Endodermal cell (in vitro differentiated cells): ENCODE results near the gene VPS13D. TPM values are rescaled to one million over a fixed set of nuclear protein-coding genes. Genes with fewer than 3 reads are reported as not detected.

Source experiments
- DNase-seq: peaks from one replicate; pipeline ENCODE4 v3.0.0-alpha.2; 2017
- H3K27ac ChIP-seq: 2 replicates; pipeline ENCODE4 v1.5.1; 2013; ENCODE audit warnings: mild to moderate bottlenecking, low read depth, low read length, moderate library complexity
- H3K27me3 ChIP-seq: 2 replicates; pipeline ENCODE4 v1.6.1; 2013; ENCODE audit warnings: mild to moderate bottlenecking, low read length, moderate library complexity; ENCODE audit not compliant: insufficient read depth, control insufficient read depth, poor library complexity, severe bottlenecking
- H3K36me3 ChIP-seq: 2 replicates; pipeline ENCODE4 v1.7.0; 2013; ENCODE audit warnings: mild to moderate bottlenecking, low read length, moderate library complexity; ENCODE audit not compliant: control insufficient read depth, insufficient read depth
- H3K4me1 ChIP-seq: one replicate; pipeline ENCODE4 v1.7.0; 2013; ENCODE audit warnings: low read length; ENCODE audit not compliant: control insufficient read depth, insufficient read depth
- H3K4me3 ChIP-seq: 2 replicates; pipeline ENCODE4 v1.5.1; 2013; ENCODE audit warnings: mild to moderate bottlenecking, low read length, moderate library complexity
- H3K9ac ChIP-seq: 2 replicates; pipeline ENCODE4 v1.6.1; 2013; ENCODE audit warnings: mild to moderate bottlenecking, low read length, moderate library complexity; ENCODE audit not compliant: poor library complexity, severe bottlenecking; ENCODE audit errors: extremely low read depth
- H3K9me3 ChIP-seq: 2 replicates; pipeline ENCODE4 v1.6.1; 2013; ENCODE audit warnings: mild to moderate bottlenecking, low read length, moderate library complexity; ENCODE audit not compliant: control insufficient read depth
- H3K27ac Mint-ChIP-seq: 2 replicates; pipeline ENCODE4 v1.8.0; 2020; ENCODE audit warnings: mixed read lengths
- H3K27me3 Mint-ChIP-seq: 2 replicates; pipeline ENCODE4 v1.8.0; 2021; ENCODE audit warnings: mild to moderate bottlenecking, mixed read lengths; ENCODE audit not compliant: insufficient read depth
- H3K36me3 Mint-ChIP-seq: 2 replicates; pipeline ENCODE4 v1.8.0; 2020; ENCODE audit warnings: low read depth, mixed read lengths
- H3K4me1 Mint-ChIP-seq: 2 replicates; pipeline ENCODE4 v1.8.0; 2020; ENCODE audit warnings: mixed read lengths
- H3K4me3 Mint-ChIP-seq: 2 replicates; pipeline ENCODE4 v1.8.0; 2020; ENCODE audit warnings: mild to moderate bottlenecking, moderate library complexity, mixed read lengths
- H3K9me3 Mint-ChIP-seq: 2 replicates; pipeline ENCODE4 v1.8.0; 2020; ENCODE audit warnings: mild to moderate bottlenecking, mixed read lengths
- WGBS, 2 experiments: methylation state at CpG; one replicate each; pipeline versions ENCODE4 v1.1.5 to v1.1.7; 2013; ENCODE audit warnings: missing lambda C conversion rate in 2 of 2, mixed read lengths in 1 of 2; ENCODE audit not compliant: insufficient coverage in 1 of 2, insufficient read length in 1 of 2; 5-methylcytosine and 5-hydroxymethylcytosine counted together
- total RNA-seq, 2 donors: library from RNA; stranded (reverse); fragmentation: NEBNext Ultra II Directional in 1 of 2; extraction: Animal tissue kit (Norgen Biotek cat#: 25700) in 1 of 2; gene quantifications; 2 replicates in 1 of 2; 3 replicates in 1 of 2; pipeline ENCODE4 v1.2.1, GENCODE V29; 2021
- TF ChIP-seq, protein P1 (sequence below): fragments of 200-600 bp; sonication (generic); conservative IDR thresholded peaks from 2 replicates; pipeline ENCODE4 v1.5.0; 2021; ENCODE audit warnings: antibody characterized with exemption, mild to moderate bottlenecking

The VPS13D gene
- total RNA-seq, 2 donors from 2014 or later: 32.5 to 36.7 TPM

DNA sequence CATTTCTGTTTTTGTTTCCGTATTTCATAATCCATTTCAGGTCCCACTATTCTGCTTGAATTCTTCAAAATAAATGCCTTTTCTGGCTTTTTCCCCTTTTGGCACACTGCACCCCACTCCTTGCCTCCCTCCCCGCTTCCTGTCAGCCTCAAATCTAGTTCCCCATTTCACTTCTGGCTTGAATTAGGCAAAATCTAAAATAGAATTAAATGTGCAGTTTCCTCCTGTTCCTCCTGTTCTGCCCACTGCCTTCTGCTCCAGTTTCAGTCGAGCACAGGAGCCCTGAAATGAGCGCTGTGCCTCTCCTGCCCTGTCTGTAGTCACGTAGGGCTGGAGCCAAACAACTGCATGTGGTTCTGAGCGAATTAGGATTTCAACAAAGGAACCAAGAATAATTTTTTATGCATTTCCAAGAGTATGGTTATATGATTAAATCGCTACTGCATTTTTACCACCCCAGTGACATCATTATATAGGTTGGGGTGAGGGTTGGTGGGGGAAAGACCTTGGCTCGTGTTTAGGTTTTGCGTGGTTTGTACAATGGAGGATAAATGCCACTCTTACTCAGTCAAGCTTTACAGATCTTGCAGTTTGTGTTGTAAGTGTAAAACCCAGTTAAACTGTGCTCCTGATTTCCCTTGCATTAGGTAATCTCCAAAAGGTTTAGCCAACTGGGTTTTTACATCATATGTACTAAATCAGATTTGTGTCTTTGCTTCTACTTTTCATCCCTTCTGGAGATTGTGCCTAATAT, 114.9 kb downstream of the VPS13D start:
- H3K36me3 Mint-ChIP-seq: peaks cover 49% of the 10 kb centered on the region

DNA sequence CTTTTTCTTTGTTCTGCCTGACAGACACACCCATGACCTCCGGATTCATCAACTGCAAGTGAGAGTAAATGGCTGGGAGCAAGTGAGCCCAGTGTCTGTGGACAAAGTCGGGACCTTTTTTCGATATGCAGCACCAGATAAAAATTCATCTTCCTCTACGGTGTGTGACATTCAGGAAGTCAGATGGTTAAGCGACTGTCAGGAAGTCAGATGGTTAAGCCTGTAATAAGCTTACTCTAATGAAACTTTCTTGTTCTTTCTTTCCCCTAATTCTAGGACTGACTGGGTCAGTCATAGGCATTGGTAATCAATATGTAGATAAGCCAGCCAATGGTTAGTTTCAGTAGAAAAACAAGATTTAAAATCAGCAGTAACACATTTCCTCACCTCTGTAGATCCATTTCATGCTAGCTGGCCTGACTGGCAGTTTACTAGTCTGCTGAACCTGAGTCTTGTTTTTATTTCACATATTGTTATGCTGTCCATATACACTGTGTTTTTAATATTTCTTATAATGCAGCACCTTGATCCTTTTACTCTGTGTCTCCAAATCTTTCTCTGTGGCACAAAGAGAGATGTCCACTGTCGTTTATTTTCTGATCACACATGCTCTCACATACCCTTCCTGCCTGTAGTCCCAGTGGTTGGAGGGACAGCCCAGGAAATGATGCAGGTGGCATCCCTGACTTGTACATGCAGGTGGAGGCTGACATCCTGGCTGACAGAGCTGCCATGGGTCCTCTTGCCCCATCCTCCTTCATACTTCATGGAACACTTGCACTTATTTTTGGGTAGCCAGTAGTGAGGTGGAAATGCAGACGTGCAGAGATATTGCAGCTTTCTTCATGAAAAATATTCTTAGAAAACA, 115.8 kb downstream of the VPS13D start:
- Histone ChIP-seq H3K9ac (no peak overlapping the region), H3K9me3 (peaks cover 2% of the 10 kb centered on the region), H3K27me3 (no peaks in the 10 kb centered on the region), H3K4me3 (no peak overlapping the region), H3K36me3 (peaks cover 53% of the 10 kb centered on the region), H3K4me1 (no peaks in the 10 kb centered on the region), H3K27ac (no peak overlapping the region)
- H3K4me3 Mint-ChIP-seq: no peak overlapping the region
- no peak for DNase-seq
- peaks cover 7% of the 10 kb centered on the region for H3K9me3 Mint-ChIP-seq
- no peak overlapping the region for H3K27ac Mint-ChIP-seq
- no peaks in the 10 kb centered on the region for H3K27me3 Mint-ChIP-seq
- H3K36me3 Mint-ChIP-seq: peaks cover 57% of the 10 kb centered on the region
- WGBS, 2 experiments: 92 to 100% methylated on average over 3 to 7 of the region's 7 CpGs
- H3K4me1 Mint-ChIP-seq: no peaks in the 10 kb centered on the region
- TF ChIP-seq, protein P1, sequence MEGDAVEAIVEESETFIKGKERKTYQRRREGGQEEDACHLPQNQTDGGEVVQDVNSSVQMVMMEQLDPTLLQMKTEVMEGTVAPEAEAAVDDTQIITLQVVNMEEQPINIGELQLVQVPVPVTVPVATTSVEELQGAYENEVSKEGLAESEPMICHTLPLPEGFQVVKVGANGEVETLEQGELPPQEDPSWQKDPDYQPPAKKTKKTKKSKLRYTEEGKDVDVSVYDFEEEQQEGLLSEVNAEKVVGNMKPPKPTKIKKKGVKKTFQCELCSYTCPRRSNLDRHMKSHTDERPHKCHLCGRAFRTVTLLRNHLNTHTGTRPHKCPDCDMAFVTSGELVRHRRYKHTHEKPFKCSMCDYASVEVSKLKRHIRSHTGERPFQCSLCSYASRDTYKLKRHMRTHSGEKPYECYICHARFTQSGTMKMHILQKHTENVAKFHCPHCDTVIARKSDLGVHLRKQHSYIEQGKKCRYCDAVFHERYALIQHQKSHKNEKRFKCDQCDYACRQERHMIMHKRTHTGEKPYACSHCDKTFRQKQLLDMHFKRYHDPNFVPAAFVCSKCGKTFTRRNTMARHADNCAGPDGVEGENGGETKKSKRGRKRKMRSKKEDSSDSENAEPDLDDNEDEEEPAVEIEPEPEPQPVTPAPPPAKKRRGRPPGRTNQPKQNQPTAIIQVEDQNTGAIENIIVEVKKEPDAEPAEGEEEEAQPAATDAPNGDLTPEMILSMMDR: no peak

More for the DNA sequence above, 114.9 kb downstream of the VPS13D start:
- peaks cover 2% of the 10 kb centered on the region for H3K9me3 Mint-ChIP-seq
- no peak overlapping the region for H3K4me3 ChIP-seq
- H3K27me3 Mint-ChIP-seq: no peaks in the 10 kb centered on the region
- no peak overlapping the region for H3K4me3 Mint-ChIP-seq
- H3K4me1 ChIP-seq: no peaks in the 10 kb centered on the region
- H3K4me1 Mint-ChIP-seq: no peaks in the 10 kb centered on the region
- WGBS, 2 experiments: 94 to 95% methylated on average over 3 to 9 of the region's 9 CpGs
- H3K9me3 ChIP-seq: no peaks in the 10 kb centered on the region
- no peak overlapping the region for H3K27ac ChIP-seq
- TF ChIP-seq, protein P1: no peak
- DNase-seq: no peak
- H3K27ac Mint-ChIP-seq: no peak overlapping the region
- H3K27me3 ChIP-seq: no peaks in the 10 kb centered on the region
- H3K9ac ChIP-seq: no peak overlapping the region
- H3K36me3 ChIP-seq: peaks cover 45% of the 10 kb centered on the region

DNA sequence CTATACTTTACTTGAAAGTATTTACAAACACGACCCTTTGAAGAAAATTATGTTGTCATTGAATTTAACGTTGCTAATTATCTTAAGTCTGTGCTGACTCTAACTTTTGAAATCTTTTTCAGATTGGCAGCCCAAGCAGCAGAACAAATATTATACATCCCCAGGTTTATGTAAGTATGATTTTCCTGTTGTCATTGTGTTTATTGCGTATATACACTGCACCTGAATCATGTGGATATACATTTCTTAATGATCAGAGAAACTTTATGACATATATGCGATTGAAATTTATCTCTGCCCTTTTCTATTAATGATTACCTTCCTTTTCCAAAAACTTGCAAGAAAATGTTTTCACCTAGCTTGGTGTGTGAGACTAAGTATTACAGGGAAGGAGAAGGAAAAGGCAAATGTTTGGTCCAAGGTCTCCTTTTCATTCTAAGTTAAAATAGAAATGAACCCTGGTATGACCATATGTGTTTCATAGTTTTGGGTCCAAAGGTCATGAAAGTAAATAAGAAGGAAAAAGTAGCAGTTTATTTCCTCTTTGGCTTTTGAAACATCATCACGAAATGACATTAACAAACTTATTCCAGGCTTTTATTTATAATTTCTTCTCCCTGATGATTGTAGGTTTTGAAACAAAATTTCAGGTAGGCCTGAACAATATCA, 116.8 kb downstream of the VPS13D start:
- Histone ChIP-seq H3K4me1 (no peaks in the 10 kb centered on the region), H3K27ac (no peak overlapping the region), H3K36me3 (peaks cover 60% of the 10 kb centered on the region), H3K9me3 (peaks cover 7% of the 10 kb centered on the region), H3K4me3 (no peak overlapping the region), H3K9ac (no peak overlapping the region), H3K27me3 (no peaks in the 10 kb centered on the region)
- Mint-ChIP-seq H3K27me3 (no peaks in the 10 kb centered on the region), H3K9me3 (peaks cover 12% of the 10 kb centered on the region), H3K4me3 (no peak overlapping the region), H3K4me1 (no peaks in the 10 kb centered on the region), H3K36me3 (peaks cover 63% of the 10 kb centered on the region), H3K27ac (no peak overlapping the region)
- TF ChIP-seq, protein P1: no peak
- DNase-seq: no peak
- WGBS, 2 experiments: 99 to 100% methylated on average over 1 to 5 of the region's 5 CpGs
